ENCODE results near the gene ASB16. TPM values are rescaled to one million over a fixed set of nuclear protein-coding genes. Genes with fewer than 3 reads are reported as not detected.
"Not testable (repeated sequence)": the region's sequence is repeated elsewhere in the genome, so short reads cannot be mapped to it uniquely, and the experiment has no call there.

Gene ASB16
- total RNA-seq, 4 donors from 2014 or later, result 0.19 TPM; not detected in 3

DNA sequence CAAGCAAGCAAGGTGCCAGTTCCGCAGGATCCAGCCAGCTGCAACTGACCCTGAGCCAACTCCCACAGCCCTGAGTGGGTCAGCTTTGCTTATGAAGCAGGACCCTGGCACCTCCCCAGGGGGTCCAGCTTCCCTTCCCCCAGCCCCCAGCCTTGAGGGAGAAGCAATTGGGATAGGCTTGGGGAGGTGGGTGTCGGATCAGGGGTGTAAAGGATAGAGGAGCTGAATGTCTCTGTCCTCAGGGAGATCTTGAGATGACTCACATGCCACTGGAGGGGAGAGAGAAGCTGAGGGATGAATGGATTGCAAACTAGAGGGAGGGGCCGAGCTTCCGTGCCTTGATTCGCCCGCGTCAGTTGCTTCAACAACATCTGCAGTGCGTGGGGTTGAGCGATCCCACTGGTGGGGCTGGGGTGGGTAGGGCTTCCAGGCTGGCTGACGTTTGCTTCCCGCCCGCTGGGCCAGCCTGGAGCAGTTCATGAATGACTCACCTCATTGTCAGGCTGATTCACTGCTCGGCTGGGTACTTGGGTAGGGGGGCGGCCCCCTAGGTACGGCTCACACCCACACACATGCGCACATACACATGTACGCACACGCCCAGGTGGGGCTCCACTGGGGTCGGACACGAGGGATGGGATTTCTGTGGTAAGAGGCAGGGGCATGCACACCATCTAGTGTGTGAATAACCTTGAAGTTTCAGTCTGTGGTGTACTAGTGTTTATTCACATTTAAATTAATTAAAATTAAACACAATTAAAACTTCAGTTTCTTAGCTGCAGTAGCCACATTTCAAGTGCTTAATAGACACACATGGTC lies 32.4 kb upstream of the ASB16 start:
- DNase-seq (ENCODE audit: low spot score) (peak; percentile 71), ATAC-seq (ENCODE audit: low FRiP score) (peak; percentile 98)
- TF ChIP-seq, protein P1, sequence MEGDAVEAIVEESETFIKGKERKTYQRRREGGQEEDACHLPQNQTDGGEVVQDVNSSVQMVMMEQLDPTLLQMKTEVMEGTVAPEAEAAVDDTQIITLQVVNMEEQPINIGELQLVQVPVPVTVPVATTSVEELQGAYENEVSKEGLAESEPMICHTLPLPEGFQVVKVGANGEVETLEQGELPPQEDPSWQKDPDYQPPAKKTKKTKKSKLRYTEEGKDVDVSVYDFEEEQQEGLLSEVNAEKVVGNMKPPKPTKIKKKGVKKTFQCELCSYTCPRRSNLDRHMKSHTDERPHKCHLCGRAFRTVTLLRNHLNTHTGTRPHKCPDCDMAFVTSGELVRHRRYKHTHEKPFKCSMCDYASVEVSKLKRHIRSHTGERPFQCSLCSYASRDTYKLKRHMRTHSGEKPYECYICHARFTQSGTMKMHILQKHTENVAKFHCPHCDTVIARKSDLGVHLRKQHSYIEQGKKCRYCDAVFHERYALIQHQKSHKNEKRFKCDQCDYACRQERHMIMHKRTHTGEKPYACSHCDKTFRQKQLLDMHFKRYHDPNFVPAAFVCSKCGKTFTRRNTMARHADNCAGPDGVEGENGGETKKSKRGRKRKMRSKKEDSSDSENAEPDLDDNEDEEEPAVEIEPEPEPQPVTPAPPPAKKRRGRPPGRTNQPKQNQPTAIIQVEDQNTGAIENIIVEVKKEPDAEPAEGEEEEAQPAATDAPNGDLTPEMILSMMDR (IDR thresholded peaks at IDR 0.05), result no peak

DNA sequence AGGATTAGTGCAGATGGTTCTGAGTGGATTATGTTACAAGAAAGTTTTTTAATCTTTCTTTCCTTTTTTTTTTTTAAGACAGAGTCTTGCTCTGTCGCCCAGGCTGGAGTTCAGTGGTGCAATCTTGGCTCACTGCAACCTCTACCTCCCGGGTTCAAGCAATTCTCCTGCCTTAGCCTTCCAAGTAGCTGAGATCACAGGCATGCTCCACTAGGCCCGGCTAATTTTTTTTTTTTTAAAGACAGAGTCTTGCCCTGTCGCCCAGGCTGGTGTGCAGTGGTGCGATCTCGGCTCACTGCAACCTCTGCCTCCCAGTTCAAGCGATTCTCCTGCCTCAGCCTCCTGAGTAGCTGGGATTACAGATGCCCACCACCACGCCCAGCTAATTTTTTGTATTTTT lies 26.6 kb upstream of the ASB16 start:
- not testable (repeated sequence) for DNase-seq (ENCODE audit: low spot score); ATAC-seq (ENCODE audit: low FRiP score)

DNA sequence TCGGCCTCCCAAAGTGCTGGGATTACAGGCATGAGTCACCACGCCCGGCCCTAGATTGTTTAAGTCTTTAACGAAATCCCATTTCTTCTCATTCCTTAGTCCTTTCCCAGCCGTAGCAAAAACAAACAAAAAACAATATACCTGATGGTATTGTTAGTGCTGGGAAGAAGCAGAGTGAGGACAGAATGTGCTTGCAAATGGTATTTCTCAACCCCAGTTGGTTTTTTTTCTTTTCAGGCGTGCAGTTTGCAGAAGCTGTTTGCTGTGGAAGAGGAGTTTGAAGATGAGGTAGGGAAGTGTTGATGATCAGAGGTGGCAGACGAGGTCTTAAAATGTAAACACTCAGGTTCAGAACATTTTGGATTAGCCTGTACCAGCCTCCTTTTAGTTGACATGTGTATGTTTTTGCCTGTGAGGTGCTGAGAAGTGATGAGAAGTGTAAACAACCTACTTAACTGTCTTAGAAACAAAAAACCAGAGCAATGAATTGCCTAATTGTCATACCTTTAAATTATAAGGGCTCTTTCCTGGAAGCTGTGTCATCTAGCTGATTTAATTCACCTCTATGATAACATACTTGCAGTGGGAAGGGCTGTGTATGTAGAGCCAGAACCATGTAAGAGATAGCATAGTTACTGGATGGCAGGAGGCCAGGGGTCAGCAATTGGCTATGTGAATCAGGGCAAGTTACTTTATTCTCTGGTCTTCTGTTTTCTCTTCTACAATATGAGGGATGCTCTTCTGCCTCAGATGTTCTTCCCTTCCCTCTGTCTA lies 25.4 kb upstream of the ASB16 start:
- DNase-seq (ENCODE audit: low spot score) (peak; percentile 57), ATAC-seq (ENCODE audit: low FRiP score) (peak; percentile 77)
- TF ChIP-seq, protein P1 (IDR thresholded peaks at IDR 0.05), result no peak

DNA sequence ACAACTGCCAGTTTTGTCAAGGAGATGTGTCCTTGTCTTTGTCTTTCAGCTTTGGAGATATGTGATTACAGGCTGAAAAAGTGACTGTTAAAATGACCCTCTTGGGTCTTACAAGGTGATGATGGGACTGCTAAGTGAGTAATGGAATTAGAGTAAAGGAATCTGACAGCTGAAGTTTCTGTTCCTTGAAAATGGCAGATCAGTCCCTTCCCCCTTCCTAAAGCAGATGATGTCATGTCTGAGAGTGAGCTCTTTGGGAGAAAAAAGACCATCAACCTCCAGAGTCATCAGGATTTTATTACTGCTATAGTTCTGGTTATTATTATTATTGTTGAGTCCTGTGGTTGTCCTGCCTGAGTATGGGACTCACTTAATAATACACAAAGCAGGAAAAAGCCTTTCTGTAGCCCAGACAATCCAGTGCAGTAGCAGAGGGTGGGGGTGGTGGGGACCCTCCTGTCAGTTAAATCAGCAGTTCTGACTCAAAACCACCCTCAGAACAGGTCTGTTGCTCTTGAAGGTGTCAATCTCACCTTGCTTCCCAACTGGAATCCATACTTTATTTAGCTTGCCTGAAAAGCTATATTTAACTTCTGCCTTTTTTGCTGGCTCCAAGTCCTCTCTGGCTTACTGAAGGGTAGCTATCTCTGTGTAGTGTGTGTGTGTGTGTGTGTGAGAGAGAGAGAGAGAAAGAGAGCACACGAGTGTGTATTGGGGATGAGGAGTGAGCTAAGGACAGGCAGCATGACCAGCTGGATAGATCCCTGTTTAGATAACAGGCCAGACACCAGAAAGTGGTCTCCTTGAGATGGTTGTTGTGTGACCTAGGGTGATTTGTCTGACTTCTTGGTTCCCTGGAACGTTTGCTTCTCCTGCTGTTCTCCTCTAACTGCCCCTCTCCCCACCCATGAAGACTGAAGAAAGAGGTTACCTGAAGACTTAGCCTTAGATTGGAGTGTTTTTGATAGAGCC lies 23.8 kb upstream of the ASB16 start:
- ATAC-seq (ENCODE audit: low FRiP score) (no peak), DNase-seq (ENCODE audit: low spot score) (no peak)
- TF ChIP-seq, protein P1 (IDR thresholded peaks at IDR 0.05), result no peak

DNA sequence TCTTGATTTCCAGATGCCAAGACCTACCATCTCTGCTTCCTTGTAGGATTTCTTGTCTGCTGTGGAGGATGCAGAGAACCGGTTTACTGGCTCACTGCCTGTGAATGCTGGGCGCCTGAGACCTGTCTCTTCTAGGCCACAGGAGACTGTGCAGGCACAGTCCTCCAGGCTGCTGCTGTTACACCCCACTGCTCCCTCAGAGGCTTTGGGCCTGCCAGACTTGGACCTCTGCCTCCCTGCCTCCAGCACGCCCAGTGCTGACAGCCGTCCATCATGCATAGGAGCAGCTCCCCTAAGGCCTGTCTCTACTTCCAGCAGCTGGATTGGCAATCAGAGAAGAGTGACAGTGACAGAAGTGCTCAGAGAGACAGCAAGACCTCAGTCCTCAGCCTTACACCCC lies 22.7 kb upstream of the ASB16 start:
- DNase-seq (ENCODE audit: low spot score) (no peak), ATAC-seq (ENCODE audit: low FRiP score) (no peak)
- TF ChIP-seq, protein P1 (IDR thresholded peaks at IDR 0.05), result no peak

DNA sequence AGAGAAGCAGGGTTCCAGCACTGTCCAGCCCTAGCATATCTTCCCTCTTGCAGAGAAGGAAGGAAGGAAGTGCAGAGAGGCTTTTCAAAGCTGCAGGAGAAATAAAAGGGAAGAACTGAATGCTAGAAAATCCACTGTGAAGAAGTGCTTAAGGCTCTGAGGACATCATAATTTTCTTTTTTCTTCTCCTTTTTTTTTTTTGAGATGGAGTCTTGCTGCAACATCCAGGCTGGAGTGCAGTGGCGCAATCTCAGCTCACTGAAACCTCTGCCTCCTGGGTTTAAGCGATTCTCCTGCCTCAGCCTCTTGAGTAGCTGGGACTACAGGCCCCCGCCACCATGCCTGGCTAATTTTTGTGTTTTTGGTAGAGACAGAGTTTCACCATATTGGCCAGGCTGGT lies 21.4 kb upstream of the ASB16 start:
- ATAC-seq (ENCODE audit: low FRiP score); DNase-seq (ENCODE audit: low spot score): not testable (repeated sequence)

DNA sequence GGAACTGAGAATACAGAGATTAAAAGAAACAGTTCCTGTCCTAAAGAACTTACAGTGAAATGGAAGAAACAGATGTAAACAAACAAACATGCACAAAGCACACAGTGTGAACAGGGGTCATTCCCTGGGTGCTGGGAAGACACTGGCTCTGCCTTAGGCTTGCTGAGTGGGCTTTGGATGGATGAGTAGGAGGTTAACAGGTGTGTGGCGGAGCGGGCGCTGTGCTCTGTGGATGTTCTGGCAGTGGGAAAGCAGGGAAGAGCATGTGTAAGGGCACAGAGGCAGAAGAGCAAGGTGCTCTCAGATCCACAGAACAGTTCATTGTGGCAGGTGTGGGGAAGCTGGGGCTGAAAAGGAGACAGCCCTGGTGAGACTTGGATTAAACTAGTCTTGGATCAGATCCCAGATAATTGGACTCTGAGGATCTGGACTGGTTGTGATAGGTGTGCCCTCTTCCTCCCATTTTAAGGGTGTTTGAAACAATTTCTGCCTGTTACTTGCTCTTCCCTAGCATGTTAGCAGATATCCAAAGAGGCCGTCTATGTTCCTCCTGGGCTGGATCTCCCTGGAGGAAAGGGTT lies 20.7 kb upstream of the ASB16 start:
- no peak for DNase-seq (ENCODE audit: low spot score)
- ATAC-seq (ENCODE audit: low FRiP score), result no peak
- TF ChIP-seq, protein P1 (IDR thresholded peaks at IDR 0.05), result no peak

Data from omental fat pad (tissue), 4 donors.